GM18505 (cell line): ENCODE results near the gene SESN2.

Source experiments
- ATAC-seq: cut with Tn5 transposase; IDR thresholded peaks from one replicate; pipeline ENCODE4 v1.9.1; 2021; ENCODE audit not compliant: unreplicated experiment
- POLR2A ChIP-seq: IDR thresholded peaks from 4 replicates; pipeline ENCODE4 v1.6.1; 2011; ENCODE audit warnings: borderline replicate concordance; ENCODE audit not compliant: insufficient read depth, insufficient read length; ENCODE audit errors: extremely low read depth

SESN2 gene

DNA sequence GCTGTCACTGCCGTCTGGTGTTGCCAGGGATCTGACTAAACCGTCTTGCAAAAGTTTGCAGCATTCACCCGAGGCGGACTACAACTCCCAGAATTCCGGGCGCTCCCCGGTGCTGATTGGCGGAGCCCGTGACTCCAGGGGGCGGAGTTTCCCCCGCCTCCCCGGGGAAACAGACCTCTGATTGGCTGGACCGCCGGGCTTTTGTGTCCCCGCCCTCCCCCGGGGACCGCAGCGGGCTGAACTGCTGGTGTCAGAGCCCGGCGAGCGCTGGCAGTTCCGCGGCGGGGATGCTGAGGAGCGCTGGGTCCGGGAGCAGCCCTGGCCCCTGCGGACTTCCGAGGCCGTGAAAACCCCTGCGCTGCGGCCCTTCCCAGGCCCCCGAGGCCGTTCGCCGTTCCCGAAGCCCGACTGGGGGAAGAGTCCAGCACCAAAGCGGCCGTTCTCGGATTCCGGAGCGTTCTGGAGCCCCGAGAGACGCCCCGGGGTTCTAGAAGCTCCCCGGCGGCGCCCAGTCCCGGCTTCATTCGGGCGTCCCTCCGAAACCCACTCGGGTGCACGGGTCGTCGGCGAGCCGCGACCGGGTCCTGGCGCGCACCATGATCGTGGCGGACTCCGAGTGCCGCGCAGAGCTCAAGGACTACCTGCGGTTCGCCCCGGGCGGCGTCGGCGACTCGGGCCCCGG, at the start of gene SESN2:
Gene SESN2 (plus strand): TSS at position 267 of the 682 bp plus-strand sequence. CDS start 330 bp downstream, at position 597.
- ATAC-seq = peak; percentile 92
- peak; percentile 98 for TF ChIP-seq POLR2A

- no peak for TF ChIP-seq POLR2A
- no peak for ATAC-seq
Measured at GRCh38 chr1:28209700-28210099, 49.6 kb upstream of the SESN2 start.

GRCh38 chr1:28213315-28213714, 46.0 kb upstream of the SESN2 start:
- ATAC-seq = no peak
- no peak for TF ChIP-seq POLR2A

GRCh38 chr1:28229089-28229488, 30.2 kb upstream of the SESN2 start:
- ATAC-seq = no peak
- no peak for TF ChIP-seq POLR2A

- no peak for ATAC-seq
- TF ChIP-seq POLR2A = no peak
Measured at GRCh38 chr1:28229996-28230395, 29.3 kb upstream of the SESN2 start.

DNA sequence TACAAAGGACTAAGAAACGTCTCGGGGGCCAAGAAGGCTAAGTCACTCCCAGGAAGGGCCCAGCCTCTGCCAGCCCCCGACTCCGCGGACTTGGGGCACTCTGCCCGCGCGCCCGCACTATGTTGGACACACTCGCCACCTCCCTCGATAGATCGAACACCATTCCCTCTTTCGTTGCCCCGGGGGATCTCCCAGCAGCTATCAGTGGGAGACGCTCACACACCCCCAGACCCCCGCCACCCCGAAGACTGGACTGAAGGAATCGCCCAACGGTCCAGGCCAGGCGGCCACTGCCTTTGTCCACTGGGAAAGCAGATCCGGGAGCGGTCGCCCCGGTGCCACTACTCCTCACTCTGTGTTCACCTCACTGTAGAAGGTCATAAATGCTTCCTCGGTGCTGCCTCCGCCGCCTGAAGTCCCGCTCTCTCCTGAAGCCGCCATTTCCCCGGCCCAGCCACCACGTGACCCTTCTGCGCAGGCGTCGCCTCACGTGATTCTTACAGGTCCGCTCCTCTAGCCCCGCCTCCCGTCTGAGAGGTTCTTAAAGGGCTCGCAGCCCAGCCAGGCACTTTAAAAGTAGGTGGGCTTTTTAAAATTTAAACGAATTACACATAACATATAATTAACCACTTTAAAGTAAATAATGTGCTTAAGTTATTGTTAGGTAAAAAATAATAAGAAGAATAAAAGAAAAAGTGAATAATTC, 26.6 kb upstream of the SESN2 start, which contains the start of gene DNAJC8:
Gene DNAJC8 (minus strand): TSS at position 472 of the 706 bp plus-strand sequence. CDS start 31 bp downstream, at position 441.
- peak; percentile 85 for TF ChIP-seq POLR2A
- ATAC-seq = no peak

DNA sequence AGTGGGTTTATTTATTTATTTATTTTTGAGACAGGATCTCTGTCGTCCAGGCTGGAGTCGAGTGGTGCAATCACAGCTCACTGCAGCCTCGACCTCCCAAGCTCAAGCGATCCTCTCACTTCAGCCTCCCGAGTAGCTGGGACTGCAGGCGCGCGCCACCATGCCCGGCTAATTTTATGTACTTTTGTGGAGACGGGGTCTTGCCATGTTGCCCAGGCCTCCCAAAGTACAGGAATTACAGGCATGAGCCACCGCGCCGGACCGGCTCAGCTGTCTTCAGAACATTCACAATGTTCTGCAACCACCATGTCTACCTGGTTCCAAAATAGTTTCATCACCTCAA, 26.1 kb upstream of the SESN2 start:
- ATAC-seq = no peak
- no peak for TF ChIP-seq POLR2A

DNA sequence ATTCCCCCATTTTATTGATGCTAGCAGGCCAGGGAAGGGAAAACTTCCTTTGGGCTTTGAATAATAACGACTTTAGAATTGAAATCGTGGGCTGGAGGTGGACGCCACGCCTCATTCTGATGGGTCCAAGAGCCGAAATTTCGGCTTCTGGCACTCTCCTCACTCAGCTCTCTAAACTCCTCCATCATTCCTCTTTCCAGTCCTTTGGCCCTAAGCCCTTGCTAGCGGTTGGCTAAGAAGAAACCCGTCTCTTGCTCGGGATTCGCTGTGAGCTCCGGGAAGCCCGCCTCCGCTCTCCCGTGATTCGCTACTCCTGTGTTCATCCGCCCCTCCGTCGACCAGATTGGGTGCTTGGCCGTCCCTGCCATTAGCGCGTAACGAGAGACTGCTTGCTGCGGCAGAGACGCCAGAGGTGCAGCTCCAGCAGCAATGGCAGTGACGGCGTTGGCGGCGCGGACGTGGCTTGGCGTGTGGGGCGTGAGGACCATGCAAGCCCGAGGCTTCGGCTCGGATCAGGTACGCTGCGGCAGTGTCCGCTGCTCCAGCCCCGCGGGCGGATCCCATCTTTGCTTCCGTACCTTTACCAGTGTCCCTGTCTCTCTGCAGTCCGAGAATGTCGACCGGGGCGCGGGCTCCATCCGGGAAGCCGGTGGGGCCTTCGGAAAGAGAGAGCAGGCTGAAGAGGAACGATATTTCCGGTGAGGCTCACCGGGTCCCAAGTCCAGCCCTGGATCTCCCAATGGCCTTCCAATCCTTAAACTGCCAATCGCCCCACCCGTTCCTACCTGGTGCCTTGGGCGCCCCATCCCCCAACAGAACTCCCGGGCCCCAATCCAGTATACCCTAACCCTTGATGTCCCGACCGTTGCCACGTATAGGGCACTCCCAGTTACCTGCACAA, 23.3 kb upstream of the SESN2 start, which contains the start of gene ATP5IF1:
Gene ATP5IF1 (plus strand): TSS at position 370 of the 901 bp plus-strand sequence. CDS start 60 bp downstream, at position 430.
- ATAC-seq = peak; percentile 74
- peak; percentile 98 for TF ChIP-seq POLR2A

DNA sequence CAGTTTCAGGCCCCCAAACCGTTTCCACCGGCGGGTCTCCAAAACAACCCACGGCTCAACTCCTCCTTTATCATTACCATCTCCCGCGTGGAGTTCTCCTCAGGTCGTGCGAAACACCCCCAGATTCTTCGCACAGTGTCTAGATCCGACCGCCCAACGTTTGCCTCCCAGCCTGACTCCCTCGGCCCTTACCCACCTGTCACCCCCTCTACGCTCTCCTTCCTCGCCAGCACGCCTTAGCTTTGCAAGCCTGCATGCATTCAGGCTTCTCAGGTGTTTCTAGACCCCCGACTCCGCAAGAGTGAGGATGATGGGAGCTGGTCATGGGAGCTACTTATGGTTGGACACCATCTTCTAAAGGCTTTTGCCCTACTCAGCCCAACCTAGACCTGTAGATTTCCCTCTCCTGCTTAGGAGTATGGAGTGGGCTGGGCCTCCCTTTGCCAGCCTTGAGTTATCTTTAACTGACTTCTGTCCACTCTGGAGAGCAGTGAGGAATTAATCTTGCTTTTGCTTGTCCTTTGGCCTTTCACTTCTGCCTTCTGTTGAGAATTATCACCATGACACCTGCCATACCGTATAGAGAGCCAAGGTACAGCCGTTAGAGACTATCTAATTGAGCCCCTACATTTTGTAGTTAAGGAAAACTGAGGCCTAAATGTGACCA, 22.5 kb upstream of the SESN2 start:
- ATAC-seq = no peak
- TF ChIP-seq POLR2A = no peak

DNA sequence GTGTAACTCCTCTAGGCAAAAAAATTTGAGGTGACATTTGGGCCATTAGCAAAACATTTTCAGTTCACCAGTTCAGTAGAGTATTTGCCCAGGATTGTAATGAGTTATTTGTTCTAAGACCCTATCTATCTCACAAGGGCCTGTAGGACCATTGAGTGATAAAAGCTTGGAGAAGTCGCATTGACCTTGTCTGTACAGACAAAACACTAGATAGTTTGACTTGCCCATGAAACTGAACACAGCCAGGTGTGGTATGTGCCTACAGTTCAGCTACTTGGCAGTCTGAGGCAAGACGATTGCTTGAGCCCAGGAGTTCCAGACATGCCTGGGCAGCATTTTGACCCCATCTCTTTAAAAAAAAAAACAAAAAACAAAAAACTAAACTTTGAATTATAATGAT, 20.3 kb upstream of the SESN2 start:
- no peak for ATAC-seq
- no peak for TF ChIP-seq POLR2A

DNA sequence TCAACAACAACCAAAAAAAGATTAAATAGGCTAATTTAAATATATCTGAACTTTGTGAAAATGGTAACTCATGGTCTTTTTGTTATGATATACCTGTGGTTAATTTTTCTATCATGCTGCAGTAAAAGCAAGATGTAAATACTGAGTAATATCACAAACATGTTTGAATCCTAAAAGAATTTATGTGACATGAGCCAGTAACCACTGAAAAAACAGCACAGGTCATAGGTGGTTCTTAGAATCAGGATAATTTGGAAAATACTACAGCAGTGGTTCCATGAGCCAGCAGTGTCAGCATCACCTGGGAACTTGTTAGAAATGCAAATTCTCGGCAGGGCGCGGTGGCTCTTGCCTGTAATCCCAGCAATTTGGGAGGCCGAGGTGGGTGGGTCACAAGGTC, 19.3 kb upstream of the SESN2 start:
- no peak for ATAC-seq
- TF ChIP-seq POLR2A = no peak

- TF ChIP-seq POLR2A = no peak
- ATAC-seq = no peak
Measured at GRCh38 chr1:28241638-28242241, 17.6 kb upstream of the SESN2 start.
